ENCODE data around the gene NIPAL1.

Gene NIPAL1

DNA sequence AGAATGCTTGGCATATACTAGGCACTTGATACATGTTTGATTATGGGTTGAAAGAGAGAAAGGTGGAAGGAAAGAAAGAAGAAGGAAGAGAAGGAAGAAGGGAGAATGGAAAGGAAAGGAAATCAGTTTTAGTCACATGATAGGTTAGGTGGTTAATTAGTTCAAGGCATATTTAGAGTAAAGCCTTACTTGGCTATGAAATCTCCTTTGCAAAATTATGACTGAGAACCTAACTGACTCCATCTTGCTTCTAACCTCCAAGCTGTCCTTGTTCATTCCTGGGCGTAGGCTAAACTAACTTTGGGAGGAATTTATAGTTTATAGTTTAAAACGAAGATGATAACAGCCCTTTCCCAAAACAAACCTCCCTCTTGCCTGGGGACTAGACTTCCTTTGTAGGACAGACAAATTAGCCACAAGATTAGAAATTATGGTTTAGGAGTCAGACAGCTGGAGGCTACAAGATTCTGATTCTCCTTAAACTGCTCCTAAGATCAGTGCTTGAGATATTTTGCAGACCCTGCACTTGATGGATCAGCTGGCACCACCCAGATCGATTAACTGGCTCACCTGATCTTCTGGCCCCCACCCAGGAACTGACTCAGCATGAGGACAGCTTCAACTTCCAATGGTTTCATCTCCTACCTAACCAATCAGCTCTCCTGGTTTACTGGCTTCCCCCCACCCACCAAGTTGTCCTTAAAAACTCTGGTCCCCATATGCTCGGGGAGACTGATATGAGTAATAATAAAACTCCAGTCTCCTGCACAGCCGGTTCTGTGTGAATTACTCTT is 62.5 kb downstream of the NIPAL1 start:
- Histone ChIP-seq H3K27me3 (ENCODE audit: control insufficient read depth in 1 of 2, insufficient read depth in 2 of 2, low read length in 2 of 2) (no peaks in the 10 kb centered on the region), H3K4me3 (ENCODE audit: low read length in 2 of 2) (no peak overlapping the region), H3K4me1 (ENCODE audit: control insufficient read depth, insufficient read depth, low read length) (no peaks in the 10 kb centered on the region), H3K9ac (ENCODE audit: low read length in 2 of 2) (no peak overlapping the region), H3K27ac (ENCODE audit: low read length) (no peak overlapping the region), H3K36me3 (ENCODE audit: control insufficient read depth in 2 of 2, insufficient read depth in 2 of 2, low read length in 2 of 2) (no peaks in the 10 kb centered on the region), H3K9me3 (ENCODE audit: control insufficient read depth in 2 of 2, low read length in 2 of 2) (no peaks in the 10 kb centered on the region)

DNA sequence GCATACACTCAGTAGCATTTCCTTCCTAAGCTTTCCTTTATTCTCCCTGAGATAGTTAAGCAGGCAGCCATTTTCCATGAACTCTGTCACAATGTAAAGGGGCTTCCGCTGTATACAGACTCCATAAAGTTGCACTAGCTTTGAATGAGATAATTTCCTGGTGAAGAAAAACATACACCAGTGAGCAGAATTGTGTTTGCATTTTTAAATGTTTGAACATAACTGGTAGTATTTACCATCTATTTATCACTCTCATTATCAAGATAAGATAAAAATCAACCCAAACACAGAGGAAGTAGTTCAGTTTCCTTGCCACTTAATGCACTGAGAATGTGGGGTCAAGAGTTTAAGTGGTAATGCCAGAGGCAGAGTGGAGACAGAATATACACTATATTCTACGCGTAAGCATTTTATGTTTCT is 63.4 kb downstream of the NIPAL1 start:
- H3K9ac ChIP-seq (ENCODE audit: low read length in 2 of 2): no peak overlapping the region
- H3K4me1 ChIP-seq (ENCODE audit: control insufficient read depth, insufficient read depth, low read length): no peaks in the 10 kb centered on the region
- no peak overlapping the region for H3K4me3 ChIP-seq (ENCODE audit: low read length in 2 of 2)
- H3K9me3 ChIP-seq (ENCODE audit: control insufficient read depth in 2 of 2, low read length in 2 of 2): no peaks in the 10 kb centered on the region
- no peaks in the 10 kb centered on the region for H3K36me3 ChIP-seq (ENCODE audit: control insufficient read depth in 2 of 2, insufficient read depth in 2 of 2, low read length in 2 of 2)
- H3K27ac ChIP-seq (ENCODE audit: low read length): no peak overlapping the region
- no peaks in the 10 kb centered on the region for H3K27me3 ChIP-seq (ENCODE audit: control insufficient read depth in 1 of 2, insufficient read depth in 2 of 2, low read length in 2 of 2)

GRCh38 chr4:48081196-48081595 is 64.6 kb downstream of the NIPAL1 start:
- Histone ChIP-seq H3K27ac (ENCODE audit: low read length) (no peak overlapping the region), H3K9me3 (ENCODE audit: control insufficient read depth in 2 of 2, low read length in 2 of 2) (no peaks in the 10 kb centered on the region), H3K9ac (ENCODE audit: low read length in 2 of 2) (no peak overlapping the region), H3K36me3 (ENCODE audit: control insufficient read depth in 2 of 2, insufficient read depth in 2 of 2, low read length in 2 of 2) (no peaks in the 10 kb centered on the region), H3K4me1 (ENCODE audit: control insufficient read depth, insufficient read depth, low read length) (no peaks in the 10 kb centered on the region), H3K27me3 (ENCODE audit: control insufficient read depth in 1 of 2, insufficient read depth in 2 of 2, low read length in 2 of 2) (no peaks in the 10 kb centered on the region), H3K4me3 (ENCODE audit: low read length in 2 of 2) (no peak overlapping the region)

DNA sequence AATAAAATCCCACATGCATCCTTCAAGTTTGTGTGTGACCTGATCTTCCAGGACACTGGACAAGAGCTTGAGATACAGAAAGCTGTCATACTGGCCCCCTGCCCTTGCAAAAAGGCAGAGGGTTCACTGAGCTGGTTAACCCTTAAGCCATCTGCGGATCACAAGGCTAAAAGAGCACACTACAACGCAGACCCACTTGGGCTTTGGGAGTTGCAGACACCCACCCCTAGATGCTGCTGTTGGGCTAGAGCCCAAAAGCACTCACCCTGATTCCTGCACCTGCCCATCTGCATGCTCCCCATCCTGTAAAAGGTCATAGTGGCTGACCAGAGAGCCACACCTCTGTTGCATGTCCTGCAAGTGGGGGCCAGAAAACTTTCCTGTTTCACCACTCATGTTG is 66.4 kb downstream of the NIPAL1 start:
- H3K9me3 ChIP-seq (ENCODE audit: control insufficient read depth in 2 of 2, low read length in 2 of 2): no peaks in the 10 kb centered on the region
- H3K4me3 ChIP-seq (ENCODE audit: low read length in 2 of 2): no peak overlapping the region

DNA sequence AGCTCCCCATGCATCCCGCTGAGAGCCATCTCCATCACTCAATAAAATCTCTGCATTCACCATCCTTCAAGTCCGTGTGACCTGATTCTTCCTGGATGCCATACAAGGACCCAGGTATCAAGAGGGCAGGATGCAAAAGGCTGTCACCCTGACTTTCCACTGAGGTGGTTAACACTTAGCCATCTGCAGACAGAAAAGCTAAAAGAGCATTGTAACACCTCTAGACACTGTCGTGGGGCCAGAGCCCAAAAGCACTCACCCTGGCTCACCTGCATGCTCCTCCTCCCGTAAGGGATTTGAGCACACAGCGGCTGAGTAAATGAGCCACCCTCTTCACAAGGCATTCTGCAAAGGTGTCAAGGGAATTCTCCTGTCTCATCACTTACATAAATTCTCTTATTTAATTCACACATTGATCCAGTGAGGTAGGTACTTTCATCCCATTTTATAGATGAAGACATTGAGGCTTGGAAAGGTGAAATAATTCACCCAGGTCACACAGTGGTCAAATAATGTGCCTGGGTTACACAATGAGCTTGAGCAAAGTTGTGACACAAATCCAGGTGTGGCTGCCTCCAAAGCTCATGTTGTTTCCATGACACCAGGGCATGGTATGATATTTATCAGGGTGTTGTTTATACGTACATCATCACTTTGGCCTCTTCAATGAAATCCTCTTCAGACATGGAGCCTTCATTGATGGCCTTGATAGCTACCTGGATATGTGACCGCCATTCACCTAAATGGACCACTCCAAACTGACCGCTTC is 69.4 kb downstream of the NIPAL1 start:
- Histone ChIP-seq H3K4me1 (ENCODE audit: control insufficient read depth, insufficient read depth, low read length) (no peaks in the 10 kb centered on the region), H3K27me3 (ENCODE audit: control insufficient read depth in 1 of 2, insufficient read depth in 2 of 2, low read length in 2 of 2) (peaks cover 0 to 3% of the 10 kb centered on the region in 2 donors), H3K9me3 (ENCODE audit: control insufficient read depth in 2 of 2, low read length in 2 of 2) (no peaks in the 10 kb centered on the region), H3K9ac (ENCODE audit: low read length in 2 of 2) (no peak overlapping the region), H3K36me3 (ENCODE audit: control insufficient read depth in 2 of 2, insufficient read depth in 2 of 2, low read length in 2 of 2) (no peaks in the 10 kb centered on the region), H3K27ac (ENCODE audit: low read length) (no peak overlapping the region), H3K4me3 (ENCODE audit: low read length in 2 of 2) (no peak overlapping the region)

More for the DNA sequence above, 66.4 kb downstream of the NIPAL1 start:
- Histone ChIP-seq H3K27me3 (ENCODE audit: control insufficient read depth in 1 of 2, insufficient read depth in 2 of 2, low read length in 2 of 2) (no peaks in the 10 kb centered on the region), H3K36me3 (ENCODE audit: control insufficient read depth in 2 of 2, insufficient read depth in 2 of 2, low read length in 2 of 2) (no peaks in the 10 kb centered on the region), H3K4me1 (ENCODE audit: control insufficient read depth, insufficient read depth, low read length) (no peaks in the 10 kb centered on the region), H3K9ac (ENCODE audit: low read length in 2 of 2) (no peak overlapping the region), H3K27ac (ENCODE audit: low read length) (no peak overlapping the region)

Measured in stomach smooth muscle (tissue), 2 donors.